HG03460 (cell line): Measurements from ENCODE around the gene CAPZB.
A peak's percentile ranks its signal among the peaks of the same experiment; 100 is the strongest.

Experiments used
- ATAC-seq: cut with Tn5 transposase; IDR thresholded peaks from one replicate; pipeline ENCODE4 v1.9.1; 2021; ENCODE audit not compliant: unreplicated experiment

Gene CAPZB

GRCh38 chr1:19450811-19451515 is 34.4 kb downstream of the CAPZB start:
- no peak for ATAC-seq

- ATAC-seq = no peak
These were observed 35.7 kb downstream of the CAPZB start for GRCh38 chr1:19449454-19450228.

- ATAC-seq = peak; percentile 48
These were observed 36.6 kb downstream of the CAPZB start for GRCh38 chr1:19448491-19449439.

GRCh38 chr1:19447550-19447949 is 37.8 kb downstream of the CAPZB start:
- no peak for ATAC-seq

GRCh38 chr1:19445417-19446342 is 39.7 kb downstream of the CAPZB start:
- ATAC-seq = no peak

- no peak for ATAC-seq
These were observed 40.9 kb downstream of the CAPZB start for GRCh38 chr1:19444296-19445021.

GRCh38 chr1:19443326-19443725 is 42.0 kb downstream of the CAPZB start:
- no peak for ATAC-seq

GRCh38 chr1:19442154-19443096 is 42.9 kb downstream of the CAPZB start:
- no peak for ATAC-seq

- ATAC-seq = no peak
These were observed 44.1 kb downstream of the CAPZB start for GRCh38 chr1:19441048-19441780.

GRCh38 chr1:19439464-19440171 is 45.7 kb downstream of the CAPZB start:
- ATAC-seq = no peak

GRCh38 chr1:19438516-19439195 is 46.7 kb downstream of the CAPZB start:
- ATAC-seq = no peak

GRCh38 chr1:19437891-19438294 is 47.4 kb downstream of the CAPZB start:
- no peak for ATAC-seq

GRCh38 chr1:19436716-19437476 is 48.4 kb downstream of the CAPZB start:
- ATAC-seq = no peak

GRCh38 chr1:19435851-19436455 is 49.4 kb downstream of the CAPZB start:
- no peak for ATAC-seq

- no peak for ATAC-seq
These were observed 50.2 kb downstream of the CAPZB start for GRCh38 chr1:19435181-19435580.

- no peak for ATAC-seq
These were observed 51.7 kb downstream of the CAPZB start for GRCh38 chr1:19433719-19433998.
